SJSA1 (cell line): ENCODE data around the gene LCN9. TPM values are rescaled to one million over a fixed set of nuclear protein-coding genes. Genes with fewer than 3 reads are reported as not detected.

Source experiments
- DNase-seq, 2 experiments: peaks; one replicate each; pipeline ENCODE4 v3.0.0-alpha.2; 2015 to 2020; ENCODE audit warnings: low spot score in 2 of 2, low read depth in 1 of 2
- H3K27ac ChIP-seq: fragments of 250-450 bp; sonication (Bioruptor Pico); 2 replicates; pipeline ENCODE4 v1.5.1; 2020; ENCODE audit warnings: mild to moderate bottlenecking, moderate library complexity
- H3K27me3 ChIP-seq: fragments of 250-450 bp; sonication (Bioruptor Pico); replicated peaks from 2 replicates; pipeline ENCODE4 v1.5.1; 2020; ENCODE audit warnings: mild to moderate bottlenecking, moderate library complexity
- H3K36me3 ChIP-seq: fragments of 250-450 bp; sonication (Bioruptor Pico); 2 replicates; pipeline ENCODE4 v1.5.1; 2020; ENCODE audit warnings: mild to moderate bottlenecking
- H3K4me1 ChIP-seq: fragments of 250-450 bp; sonication (Bioruptor Pico); replicated peaks from 2 replicates; pipeline ENCODE4 v1.6.1; 2021; ENCODE audit warnings: mild to moderate bottlenecking
- H3K4me3 ChIP-seq: fragments of 250-450 bp; sonication (Bioruptor Pico); 2 replicates; pipeline ENCODE4 v1.5.1; 2020; ENCODE audit warnings: mild to moderate bottlenecking
- H3K9me3 ChIP-seq: fragments of 250-450 bp; sonication (Bioruptor Pico); replicated peaks from 2 replicates; pipeline ENCODE4 v1.5.1; 2020; ENCODE audit warnings: mild to moderate bottlenecking
- total RNA-seq: library from RNA; depleted of rRNA; stranded (reverse); fragments of >200 nt; shearing (Covaris generic); gene quantifications from 2 replicates; pipeline ENCODE4 v1.2.3, GENCODE V29; 2014

LCN9 gene
- total RNA-seq, 1 experiment from 2014 or later: not detected

GRCh38 chr9:135701067-135701958 lies 38.2 kb downstream of the LCN9 start:
- Histone ChIP-seq H3K4me1 (0 out of 2 replicates have a peak, but pooled peaks cover 3% of the 10 kb centered on the region), H3K4me3 (no peak overlapping the region), H3K27ac (no peak overlapping the region), H3K9me3 (no peaks in the 10 kb centered on the region), H3K27me3 (peaks cover 4% of the 10 kb centered on the region; the same call in 1 of the 2 replicates), H3K36me3 (no peaks in the 10 kb centered on the region)
- no peak for DNase-seq

- DNase-seq: peak in 1 of 2 experiments; percentile 24
- Histone ChIP-seq H3K9me3 (no peaks in the 10 kb centered on the region), H3K27ac (no peak within 1 kb of the TSS), H3K27me3 (peaks cover 4% of the 10 kb centered on the region; the same call in 1 of the 2 replicates), H3K36me3 (no peaks in the 10 kb centered on the region), H3K4me3 (no peak within 1 kb of the TSS), H3K4me1 (0 out of 2 replicates have a peak, but pooled peaks cover 3% of the 10 kb centered on the region)
These were observed 39.0 kb downstream of the LCN9 start, which contains the start of gene KCNT1 for GRCh38 chr9:135701959-135702721. TSS of gene KCNT1 (plus strand) at chr9:135702185. CDS start at chr9:135702259, 74 bp downstream.

- H3K27ac ChIP-seq: no peak overlapping the region
- no peaks in the 10 kb centered on the region for H3K36me3 ChIP-seq
- DNase-seq: no peak
- H3K4me3 ChIP-seq: no peak overlapping the region
- no peaks in the 10 kb centered on the region for H3K9me3 ChIP-seq
- H3K4me1 ChIP-seq: 0 out of 2 replicates have a peak, but pooled peaks cover 3% of the 10 kb centered on the region
- peaks cover 4% of the 10 kb centered on the region; the same call in 1 of the 2 replicates for H3K27me3 ChIP-seq
These were observed 40.6 kb downstream of the LCN9 start for GRCh38 chr9:135703726-135704125.

GRCh38 chr9:135704483-135704882 lies 41.4 kb downstream of the LCN9 start:
- Histone ChIP-seq H3K36me3 (no peaks in the 10 kb centered on the region), H3K27me3 (peaks cover 4% of the 10 kb centered on the region; the same call in 1 of the 2 replicates), H3K27ac (no peak overlapping the region), H3K9me3 (no peaks in the 10 kb centered on the region), H3K4me3 (no peak overlapping the region), H3K4me1 (0 out of 2 replicates have a peak, but pooled peaks cover 3% of the 10 kb centered on the region)
- no peak for DNase-seq

GRCh38 chr9:135705376-135705775 lies 42.3 kb downstream of the LCN9 start:
- Histone ChIP-seq H3K4me1 (0 out of 2 replicates have a peak, but pooled peaks cover 3% of the 10 kb centered on the region), H3K4me3 (no peak overlapping the region), H3K9me3 (no peaks in the 10 kb centered on the region), H3K27ac (no peak overlapping the region), H3K36me3 (no peaks in the 10 kb centered on the region), H3K27me3 (peaks cover 4% of the 10 kb centered on the region)
- no peak for DNase-seq

GRCh38 chr9:135706288-135706687 lies 43.2 kb downstream of the LCN9 start:
- H3K36me3 ChIP-seq: no peaks in the 10 kb centered on the region
- H3K4me1 ChIP-seq: 0 out of 2 replicates have a peak, but pooled peaks cover 3% of the 10 kb centered on the region
- peaks cover 4% of the 10 kb centered on the region for H3K27me3 ChIP-seq
- H3K27ac ChIP-seq: no peak overlapping the region
- no peak overlapping the region for H3K4me3 ChIP-seq
- no peak for DNase-seq
- no peaks in the 10 kb centered on the region for H3K9me3 ChIP-seq

- H3K9me3 ChIP-seq: no peaks in the 10 kb centered on the region
- no peaks in the 10 kb centered on the region for H3K36me3 ChIP-seq
- H3K27me3 ChIP-seq: peaks cover under 1% of the 10 kb centered on the region; the same call in 1 of the 2 replicates
- no peak overlapping the region for H3K4me3 ChIP-seq
- H3K4me1 ChIP-seq: no peaks in the 10 kb centered on the region
- DNase-seq: no peak
- H3K27ac ChIP-seq: no peak overlapping the region
These were observed 44.4 kb downstream of the LCN9 start for GRCh38 chr9:135707252-135708138.

GRCh38 chr9:135708164-135708563 lies 45.1 kb downstream of the LCN9 start:
- peaks cover 6% of the 10 kb centered on the region; the same call in 1 of the 2 replicates for H3K27me3 ChIP-seq
- H3K4me3 ChIP-seq: no peak overlapping the region
- H3K4me1 ChIP-seq: no peaks in the 10 kb centered on the region
- no peaks in the 10 kb centered on the region for H3K9me3 ChIP-seq
- H3K36me3 ChIP-seq: no peaks in the 10 kb centered on the region
- no peak overlapping the region for H3K27ac ChIP-seq
- no peak for DNase-seq

GRCh38 chr9:135711391-135711790 lies 48.3 kb downstream of the LCN9 start:
- H3K27me3 ChIP-seq: peaks cover 31% of the 10 kb centered on the region
- H3K9me3 ChIP-seq: no peaks in the 10 kb centered on the region
- no peaks in the 10 kb centered on the region for H3K4me1 ChIP-seq
- H3K4me3 ChIP-seq: no peak overlapping the region
- no peak overlapping the region for H3K27ac ChIP-seq
- DNase-seq: no peak
- H3K36me3 ChIP-seq: no peaks in the 10 kb centered on the region

GRCh38 chr9:135711881-135712280 lies 48.8 kb downstream of the LCN9 start:
- H3K27ac ChIP-seq: no peak overlapping the region
- no peaks in the 10 kb centered on the region for H3K4me1 ChIP-seq
- peaks cover 33% of the 10 kb centered on the region for H3K27me3 ChIP-seq
- H3K9me3 ChIP-seq: no peaks in the 10 kb centered on the region
- no peaks in the 10 kb centered on the region for H3K36me3 ChIP-seq
- no peak for DNase-seq
- no peak overlapping the region for H3K4me3 ChIP-seq

- H3K9me3 ChIP-seq: no peaks in the 10 kb centered on the region
- H3K27me3 ChIP-seq: peaks cover 33% of the 10 kb centered on the region
These were observed 49.6 kb downstream of the LCN9 start for GRCh38 chr9:135712613-135713295.

GRCh38 chr9:135714242-135715055 lies 51.3 kb downstream of the LCN9 start:
- Histone ChIP-seq H3K4me1 (no peaks in the 10 kb centered on the region), H3K27ac (no peak overlapping the region), H3K4me3 (no peak overlapping the region), H3K9me3 (no peaks in the 10 kb centered on the region), H3K27me3 (peaks cover 33% of the 10 kb centered on the region), H3K36me3 (no peaks in the 10 kb centered on the region)
- no peak for DNase-seq

More at GRCh38 chr9:135712613-135713295, 49.6 kb downstream of the LCN9 start:
- Histone ChIP-seq H3K27ac (no peak overlapping the region), H3K4me3 (no peak overlapping the region), H3K36me3 (no peaks in the 10 kb centered on the region), H3K4me1 (no peaks in the 10 kb centered on the region)
- no peak for DNase-seq
